HEK293 (cell line): ENCODE measurements around the gene HSD17B14.

Experiments
- CTCF ChIA-PET: fragments of 350-600 bp; formaldehyde crosslinking; extraction: SDS; loops from one replicate; lab custom pipeline; 2021; ENCODE audit warnings: antibody characterized with exemption; lab: Yijun Ruan, JAX
- POLR2A ChIA-PET: fragments of 300-600 bp; formaldehyde crosslinking; extraction: SDS; loops from one replicate; lab custom pipeline; 2020; ENCODE audit warnings: antibody characterized with exemption, inconsistent platforms; lab: Yijun Ruan, JAX
- H3K27ac ChIP-seq: fragments of 200-500 bp; sonication (Bioruptor generic); 2 replicates; pipeline ENCODE4 v1.5.1; 2014; ENCODE audit warnings: low read depth, low read length, control low read depth, inconsistent platforms; ENCODE audit errors: extremely low read depth
- H3K36me3 ChIP-seq, 2 experiments: fragments of 200-500 bp in 1 of 2; sonication (Bioruptor generic) in 1 of 2; 1 replicate in 1 of 2; 2 replicates in 1 of 2; pipeline ENCODE4 v1.5.1; 2014 to 2017; ENCODE audit warnings: inconsistent platforms in 2 of 2, low read length in 2 of 2; ENCODE audit not compliant: control insufficient read depth in 2 of 2, insufficient read depth in 1 of 2
- H3K4me1 ChIP-seq: fragments of 200-500 bp; sonication (Bioruptor generic); 2 replicates; pipeline ENCODE4 v1.5.1; 2014; ENCODE audit warnings: mild to moderate bottlenecking, low read length, inconsistent platforms; ENCODE audit not compliant: control insufficient read depth, insufficient read depth
- H3K4me3 ChIP-seq: 2 replicates; pipeline ENCODE4 v1.5.1; 2011; ENCODE audit warnings: low read depth, mild to moderate bottlenecking, control low read depth, low read length, moderate library complexity
- H3K9me3 ChIP-seq: fragments of 200-500 bp; sonication (Bioruptor generic); 2 replicates; pipeline ENCODE4 v1.5.1; 2014; ENCODE audit warnings: low read depth, low read length, inconsistent platforms; ENCODE audit not compliant: control insufficient read depth, insufficient read depth
- CTCF ChIP-seq: fragments of 450-650 bp; formaldehyde crosslinking; IDR thresholded peaks from 2 replicates; pipeline ENCODE4 v1.5.1; 2016; ENCODE audit warnings: missing biosample characterization, missing genetic modification characterization
- KLF8 ChIP-seq: fragments of 450-650 bp; formaldehyde crosslinking; IDR thresholded peaks from 2 replicates; pipeline ENCODE4 v1.5.1; 2016; ENCODE audit warnings: missing biosample characterization, missing genetic modification characterization
- PRDM10 ChIP-seq: fragments of 450-650 bp; formaldehyde crosslinking; IDR thresholded peaks from 2 replicates; pipeline ENCODE4 v1.5.1; 2016; ENCODE audit warnings: missing biosample characterization, missing genetic modification characterization
- TCF7L2 ChIP-seq: IDR thresholded peaks from 2 replicates; pipeline ENCODE4 v1.6.1; 2011; ENCODE audit warnings: low read depth, mild to moderate bottlenecking, inconsistent platforms, low read length, moderate library complexity, borderline replicate concordance
- ZFP41 ChIP-seq: fragments of 450-650 bp; formaldehyde crosslinking; IDR thresholded peaks from 2 replicates; pipeline ENCODE4 v1.5.1; 2016; ENCODE audit warnings: missing biosample characterization, missing genetic modification characterization, borderline replicate concordance
- ZFP69B ChIP-seq: fragments of 450-650 bp; formaldehyde crosslinking; IDR thresholded peaks from 2 replicates; pipeline ENCODE4 v1.5.1; 2016; ENCODE audit warnings: missing biosample characterization, missing genetic modification characterization
- ZNF10 ChIP-seq: fragments of 450-650 bp; formaldehyde crosslinking; IDR thresholded peaks from 2 replicates; pipeline ENCODE4 v1.5.1; 2017; ENCODE audit warnings: missing biosample characterization, missing genetic modification characterization
- ZNF112 ChIP-seq: fragments of 450-650 bp; formaldehyde crosslinking; IDR thresholded peaks from 2 replicates; pipeline ENCODE4 v1.5.0; 2017; ENCODE audit warnings: missing biosample characterization, missing genetic modification characterization
- ZNF2 ChIP-seq: fragments of 450-650 bp; formaldehyde crosslinking; IDR thresholded peaks from 2 replicates; pipeline ENCODE4 v1.5.1; 2016; ENCODE audit warnings: missing biosample characterization, missing genetic modification characterization
- ZNF324 ChIP-seq: fragments of 450-650 bp; formaldehyde crosslinking; IDR thresholded peaks from 2 replicates; pipeline ENCODE4 v1.5.1; 2016; ENCODE audit warnings: missing biosample characterization, missing genetic modification characterization
- ZNF341 ChIP-seq: fragments of 450-650 bp; formaldehyde crosslinking; IDR thresholded peaks from 2 replicates; pipeline ENCODE4; 2016; ENCODE audit warnings: low read depth, missing biosample characterization, missing genetic modification characterization
- ZNF513 ChIP-seq: fragments of 450-650 bp; IDR thresholded peaks from 2 replicates; pipeline ENCODE4 v1.5.1; 2018; ENCODE audit warnings: missing biosample characterization, missing genetic modification characterization
- ZNF596 ChIP-seq: fragments of 450-650 bp; IDR thresholded peaks from 2 replicates; pipeline ENCODE4 v1.5.0; 2018; ENCODE audit warnings: missing biosample characterization, mild to moderate bottlenecking, missing genetic modification characterization, moderate library complexity
- ZNF600 ChIP-seq: fragments of 450-650 bp; formaldehyde crosslinking; IDR thresholded peaks from 2 replicates; pipeline ENCODE4 v1.5.1; 2016; ENCODE audit warnings: missing biosample characterization, missing genetic modification characterization
- ZNF626 ChIP-seq: fragments of 450-650 bp; sonication (Bioruptor Pico); formaldehyde crosslinking; IDR thresholded peaks from 2 replicates; pipeline ENCODE4 v1.5.1; 2018; ENCODE audit warnings: missing biosample characterization, missing genetic modification characterization, inconsistent platforms
- ZNF660 ChIP-seq: fragments of 450-650 bp; IDR thresholded peaks from 2 replicates; pipeline ENCODE4 v1.5.1; 2018; ENCODE audit warnings: missing biosample characterization, mild to moderate bottlenecking, missing genetic modification characterization
- ZSCAN4 ChIP-seq: fragments of 450-650 bp; formaldehyde crosslinking; IDR thresholded peaks from 2 replicates; pipeline ENCODE4 v1.5.1; 2017; ENCODE audit warnings: missing biosample characterization, missing genetic modification characterization

Gene HSD17B14

GRCh38 chr19:48830088-48830487 lies 6.2 kb downstream of the HSD17B14 start:
- Histone ChIP-seq H3K4me3 (no peak overlapping the region), H3K9me3 (no peaks in the 10 kb centered on the region), H3K4me1 (no peaks in the 10 kb centered on the region)
- CTCF ChIA-PET = interaction anchor here (0.7 to 5.7 kb wide), 6 partner anchors 12 to 526 kb away, joined by 3 to 29 read pairs (median 14); partner anchors contain the start of genes GYS1 and RUVBL2
- TF ChIP-seq ZNF513 (tag by site-specific recombination) = no peak
- TF ChIP-seq ZNF341 = no peak
- TF ChIP-seq ZNF600 (tag by site-specific recombination) = no peak
- TF ChIP-seq TCF7L2 = peak; percentile 50; the same call in 1 of the 2 replicates
- no peak for TF ChIP-seq ZNF324 (tag by site-specific recombination)
- TF ChIP-seq, all 188 proteins: peak for 1
- no peaks in the 10 kb centered on the region for H3K36me3 ChIP-seq
- POLR2A ChIA-PET = interaction anchor here (0.6 to 0.7 kb wide), 2 partner anchors 142 to 322 kb away, joined by 3 to 6 read pairs; no protein-coding TSS in a partner anchor
- H3K27ac ChIP-seq = no peak overlapping the region

- TF ChIP-seq ZNF2 (tag by site-specific recombination) (peak; percentile 99), ZNF596 (tag by site-specific recombination) (no peak), ZNF112 (no peak), ZFP41 (no peak), CTCF (tag by site-specific recombination) (no peak), ZNF10 (tag by site-specific recombination) (no peak), ZNF660 (no peak), ZNF626 (tag by site-specific recombination) (no peak), PRDM10 (no peak), KLF8 (no peak), ZSCAN4 (tag by site-specific recombination) (peak; percentile 22; the same call in 1 of the 2 replicates), ZFP69B (no peak)
Measured at GRCh38 chr19:48826606-48827020, 9.7 kb downstream of the HSD17B14 start.

More at GRCh38 chr19:48826606-48827020, 9.7 kb downstream of the HSD17B14 start:
- Histone ChIP-seq H3K4me1 (no peaks in the 10 kb centered on the region), H3K36me3 (peaks cover 0 to 4% of the 10 kb centered on the region in 2 experiments; a peak in 2 of 3 replicates), H3K4me3 (no peak overlapping the region), H3K9me3 (no peaks in the 10 kb centered on the region), H3K27ac (no peak overlapping the region)
- ChIA-PET CTCF (interaction anchor here (0.5 to 5.7 kb wide), 12 partner anchors 9 to 336 kb away, joined by 3 to 28 read pairs (median 3); no protein-coding TSS in a partner anchor), POLR2A (interaction anchor here (0.7 to 1.1 kb wide), 3 partner anchors 18 to 137 kb away, joined by 3 to 5 read pairs (median 3); no protein-coding TSS in a partner anchor)
